ENCODE measurements around the gene ACTN3.
"Not testable (repeated sequence)": the region's sequence is repeated elsewhere in the genome, so short reads cannot be mapped to it uniquely, and the experiment has no call there.

Gene ACTN3

DNA sequence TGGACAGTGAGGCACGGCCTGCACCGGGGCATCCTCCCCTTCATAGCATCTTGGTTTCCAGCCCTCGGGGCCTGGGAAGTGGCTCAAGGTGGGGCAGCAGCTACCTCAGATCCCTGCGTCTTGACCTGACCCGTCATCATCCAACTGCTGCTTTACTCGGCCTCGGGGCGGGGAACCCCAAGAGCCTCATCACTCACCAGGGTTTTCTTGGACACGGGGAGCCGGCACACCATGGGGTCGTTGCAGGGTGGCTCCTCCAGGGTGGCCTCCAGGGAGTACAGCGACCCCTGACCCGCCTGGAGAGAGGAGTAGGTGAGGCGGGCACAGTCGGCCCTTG, 21.1 kb downstream of the ACTN3 start:
- DNase-seq: no peak

DNA sequence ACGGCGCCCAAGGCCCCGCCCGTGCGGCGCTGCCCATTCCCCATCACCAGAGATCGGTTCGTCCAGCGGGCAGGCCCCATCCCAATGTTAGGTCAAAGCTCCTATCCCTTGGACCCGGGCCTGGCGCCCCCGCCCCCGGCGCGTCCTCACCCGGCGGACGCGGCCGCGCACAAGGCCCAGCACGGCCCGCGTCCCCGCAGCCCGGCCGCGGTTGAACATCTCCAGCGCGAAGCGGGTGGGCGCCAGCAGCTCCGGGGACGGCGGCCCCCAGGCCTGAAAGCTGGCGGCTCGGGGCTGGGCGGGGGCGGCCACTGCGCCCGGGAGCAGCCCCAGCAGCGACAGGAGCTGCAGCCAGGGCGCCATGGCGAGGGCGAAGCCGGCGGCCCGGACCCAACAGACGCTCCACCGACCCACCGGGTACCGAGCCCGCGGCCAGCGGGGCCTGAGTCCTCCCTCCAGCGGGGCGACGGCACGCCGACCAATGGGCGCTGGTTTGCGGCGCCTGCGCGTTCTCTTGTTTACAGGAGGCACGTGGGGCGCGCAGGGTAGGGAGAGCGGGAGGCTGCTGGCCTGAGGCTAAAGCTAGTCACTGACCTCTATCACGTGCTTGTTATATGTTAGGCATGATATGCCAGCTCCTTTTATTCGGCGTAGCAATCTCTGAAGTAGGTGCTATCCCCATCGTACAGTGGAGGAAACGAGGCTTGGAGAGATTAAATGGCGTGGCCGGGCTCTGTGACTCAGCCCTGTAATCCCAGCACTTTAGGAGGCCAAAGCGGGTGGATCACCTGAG, 21.6 kb downstream of the ACTN3 start, which contains the start of gene CTSF:
TSS of gene CTSF (minus strand) at position 483 of the 793 bp plus-strand sequence. CDS start at position 363, 120 bp downstream.
- DNase-seq: peak; percentile 94

DNA sequence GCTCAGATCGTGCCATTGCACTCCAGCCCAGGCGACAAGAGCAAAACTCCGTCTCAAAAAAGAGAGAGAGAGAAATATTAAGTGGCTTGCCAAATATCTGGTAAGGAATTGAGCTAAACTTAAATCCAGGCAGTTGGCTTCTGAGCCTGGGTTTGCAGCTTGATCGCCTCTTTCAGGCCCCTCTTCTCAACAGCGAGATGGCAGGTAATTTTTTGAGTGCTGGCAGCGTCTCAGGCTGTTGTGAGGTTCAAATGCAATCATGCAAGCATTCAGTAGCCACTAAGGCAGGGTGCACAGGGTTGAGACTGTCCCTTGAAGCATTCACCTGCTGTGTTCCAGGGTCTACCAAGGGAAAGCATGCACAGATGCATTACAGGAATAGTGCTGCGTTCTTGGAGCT, 22.4 kb downstream of the ACTN3 start:
- DNase-seq: no peak

DNA sequence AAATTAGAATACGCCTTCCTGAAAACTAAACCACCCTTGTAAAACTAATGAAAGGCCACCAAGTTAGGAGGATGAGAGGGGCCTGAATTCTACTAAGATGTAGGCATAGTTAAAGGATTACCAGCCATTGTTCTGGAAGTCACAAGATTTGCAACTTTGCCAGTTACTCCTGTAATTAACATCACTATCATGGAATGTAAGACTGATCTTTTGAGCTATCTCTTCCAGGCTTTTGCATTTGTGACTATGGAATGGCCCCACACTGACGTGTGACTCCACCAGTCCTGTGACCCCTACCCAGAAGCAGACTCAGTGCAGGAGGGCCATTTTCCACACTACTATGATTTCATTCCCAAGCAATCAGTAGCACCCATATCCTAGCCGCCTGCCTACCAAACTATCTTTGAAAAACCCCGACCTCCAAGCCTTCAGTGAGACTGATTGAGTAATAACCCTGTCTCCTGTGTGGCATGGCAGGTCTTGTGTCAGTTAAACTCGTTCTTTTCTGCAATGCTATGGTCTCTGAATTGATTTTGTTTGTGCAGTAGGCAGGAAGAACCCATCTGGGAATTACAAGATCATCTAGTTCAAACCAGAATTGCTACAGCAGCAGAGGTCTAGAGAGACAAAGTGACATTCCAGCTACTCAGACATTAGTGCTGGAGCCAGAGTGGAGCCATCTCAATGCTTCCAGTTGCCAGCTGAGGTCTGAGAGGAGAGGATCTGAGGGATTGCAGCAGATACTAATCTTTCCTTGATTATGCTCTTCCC, 23.6 kb downstream of the ACTN3 start:
- DNase-seq: peak; percentile 30

DNA sequence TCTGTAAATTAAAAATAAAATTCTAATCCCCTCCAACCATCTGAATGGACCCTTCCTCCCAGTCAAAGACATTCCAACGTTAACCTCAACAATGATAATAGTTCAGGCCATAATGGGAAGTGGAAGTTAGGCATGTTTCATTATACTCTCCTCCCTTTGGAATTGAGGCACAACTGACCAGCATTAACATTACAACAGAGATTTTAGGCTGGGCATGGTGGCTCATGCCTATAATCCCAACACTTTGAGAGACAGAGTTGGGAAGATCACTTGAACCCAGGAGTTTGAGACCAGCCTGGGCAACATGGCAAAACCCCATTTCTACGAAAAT, 24.1 kb downstream of the ACTN3 start:
- DNase-seq: no peak

DNA sequence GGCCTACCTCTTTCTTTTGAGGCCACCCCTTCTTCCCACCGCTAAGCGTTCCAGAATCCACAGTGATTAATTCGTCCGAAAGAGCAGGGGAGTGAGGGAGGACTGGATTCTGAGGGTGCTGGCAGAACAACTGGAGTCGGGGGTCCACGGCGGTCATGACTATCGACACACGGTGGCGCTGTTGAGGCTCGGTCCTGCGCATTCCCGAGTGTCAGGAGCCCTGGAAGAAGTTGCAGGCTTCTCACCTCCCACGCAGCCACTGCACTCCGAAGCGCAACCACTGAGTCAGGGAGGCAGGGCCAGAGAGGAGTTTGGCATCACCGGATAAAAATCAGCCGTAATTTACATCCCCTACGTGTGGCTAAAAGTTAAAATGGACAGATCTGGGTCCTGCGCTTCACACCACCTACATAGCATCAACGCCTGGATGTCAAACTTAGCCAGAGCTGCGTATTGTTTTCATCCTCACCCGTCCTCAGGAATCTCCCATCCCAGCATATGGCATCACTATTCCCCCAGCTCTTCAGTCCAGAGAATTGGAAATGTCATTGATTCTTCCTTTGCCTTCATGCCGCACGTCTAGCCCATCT, 32.4 kb downstream of the ACTN3 start:
- DNase-seq: peak; percentile 91

DNA sequence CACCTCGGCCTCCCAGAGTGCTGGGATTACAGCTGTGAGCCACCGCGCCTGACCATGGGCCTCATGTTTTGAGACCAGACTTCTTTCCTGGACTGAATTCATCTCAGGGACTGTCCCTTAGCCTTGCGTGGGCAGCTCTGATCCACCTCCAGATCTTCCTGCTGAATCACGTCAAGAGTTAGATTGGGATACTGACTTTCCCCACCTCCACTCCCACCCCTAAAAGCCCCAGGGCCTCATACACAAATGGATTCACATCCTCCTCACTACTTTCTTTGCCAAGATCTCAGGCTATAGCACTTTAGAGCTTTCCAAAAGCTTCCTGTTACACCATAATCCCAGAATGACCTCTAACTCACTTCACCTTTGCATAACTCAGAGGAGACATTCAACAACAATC, 34.1 kb downstream of the ACTN3 start:
- no peak for DNase-seq

DNA sequence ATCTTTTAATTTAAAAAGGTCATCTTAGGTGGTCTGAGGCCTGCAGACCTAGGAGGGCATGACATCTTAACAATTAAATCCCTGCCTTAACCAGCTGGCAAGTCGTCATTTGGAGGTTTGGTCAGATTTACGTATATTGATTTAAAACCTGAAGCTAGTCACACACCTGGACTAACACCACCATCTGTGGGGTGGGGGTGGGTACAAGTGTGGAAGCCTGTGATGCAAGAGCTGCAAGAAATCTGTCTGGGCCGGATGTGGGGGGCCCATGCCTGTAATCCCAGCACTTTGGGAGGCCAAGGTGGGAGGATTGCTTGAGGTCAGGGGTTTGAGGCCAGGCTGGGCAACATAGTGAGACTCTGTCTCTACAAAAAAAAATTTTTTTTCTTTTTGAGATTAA, 34.6 kb downstream of the ACTN3 start:
- no peak for DNase-seq

DNA sequence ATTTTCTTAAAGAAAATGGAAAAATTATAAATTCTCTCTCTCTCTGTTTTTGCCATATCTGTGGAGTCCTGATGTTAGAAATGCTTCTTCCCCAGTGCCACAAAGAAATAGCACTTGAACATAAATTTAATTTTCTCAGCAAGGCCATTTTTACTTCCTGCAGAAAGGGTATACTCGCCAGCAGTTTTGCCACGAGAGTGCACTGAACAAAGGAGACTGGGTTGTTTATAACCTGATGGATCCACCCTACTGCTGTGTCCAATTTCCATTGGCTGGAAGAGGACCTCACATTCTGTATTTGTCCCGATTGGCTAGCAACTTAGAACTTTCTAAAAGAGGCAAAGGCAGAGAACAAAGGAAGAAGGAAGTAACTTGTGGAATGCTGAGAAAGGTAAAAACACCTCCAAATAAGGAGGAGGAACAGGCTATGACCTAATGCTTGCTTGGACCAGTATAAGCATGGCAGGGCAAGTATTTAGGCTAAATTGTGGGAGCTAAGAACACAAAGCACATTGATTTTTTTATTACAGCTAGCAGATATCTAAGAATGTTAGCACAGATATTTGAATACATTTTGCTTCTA, 36.0 kb downstream of the ACTN3 start:
- not testable (repeated sequence) for DNase-seq

DNA sequence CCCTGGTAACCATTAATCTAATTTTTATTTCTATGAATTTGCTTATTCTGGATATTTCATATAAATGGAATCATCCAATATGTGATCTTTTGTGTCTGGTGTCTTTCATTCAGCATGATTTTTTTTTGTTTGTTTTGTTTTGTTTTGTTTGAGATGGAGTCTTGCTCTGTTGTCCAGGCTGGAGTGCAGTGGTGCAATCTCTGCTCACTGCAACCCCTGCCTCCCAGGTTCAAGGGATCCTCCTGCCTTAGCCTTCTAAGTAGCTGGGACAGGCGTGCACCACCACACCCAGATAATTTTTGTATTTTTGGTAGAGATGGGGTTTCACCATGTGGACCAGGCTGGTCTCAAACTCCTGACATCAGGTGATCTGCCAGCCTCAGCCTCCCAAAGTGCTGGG, 38.7 kb downstream of the ACTN3 start:
- DNase-seq: not testable (repeated sequence)

DNA sequence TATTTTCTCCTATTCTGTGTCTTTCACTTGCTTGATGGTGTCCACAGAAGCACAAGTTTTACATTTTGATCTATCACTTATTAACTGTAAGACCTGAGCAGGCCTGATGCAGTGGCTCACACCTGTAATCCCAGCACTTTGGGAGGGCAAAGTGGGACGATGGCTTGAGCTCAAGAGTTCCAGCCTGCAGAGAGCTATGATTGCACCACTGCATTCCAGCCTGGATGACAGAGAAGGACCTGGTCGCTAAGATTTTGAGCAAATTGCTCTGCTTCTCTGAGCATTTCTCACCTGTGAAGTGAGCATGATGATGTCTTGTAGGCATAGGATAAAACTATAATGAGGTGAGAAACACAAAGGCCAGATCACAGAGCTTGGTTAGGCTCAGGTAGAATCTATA, 39.4 kb downstream of the ACTN3 start:
- DNase-seq: no peak

DNA sequence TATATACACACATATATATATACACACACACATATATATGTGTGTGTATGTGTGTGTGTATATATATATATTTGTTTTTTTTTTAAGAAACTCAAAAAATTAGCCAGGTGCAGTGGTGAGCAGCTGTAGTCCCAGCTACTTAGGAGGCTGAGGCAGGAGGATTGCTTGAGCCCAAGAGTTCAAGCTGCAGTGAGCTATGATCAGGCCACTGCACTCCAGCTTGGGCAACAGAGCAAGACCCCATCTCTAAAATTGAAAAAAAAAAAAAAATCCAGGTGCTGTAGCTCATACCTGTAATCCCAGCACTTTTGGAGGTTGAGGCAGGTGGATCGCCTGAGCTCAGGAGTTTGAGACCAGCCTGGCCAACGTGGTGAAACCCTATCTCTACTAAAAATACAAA, 42.6 kb downstream of the ACTN3 start:
- not testable (repeated sequence) for DNase-seq

DNA sequence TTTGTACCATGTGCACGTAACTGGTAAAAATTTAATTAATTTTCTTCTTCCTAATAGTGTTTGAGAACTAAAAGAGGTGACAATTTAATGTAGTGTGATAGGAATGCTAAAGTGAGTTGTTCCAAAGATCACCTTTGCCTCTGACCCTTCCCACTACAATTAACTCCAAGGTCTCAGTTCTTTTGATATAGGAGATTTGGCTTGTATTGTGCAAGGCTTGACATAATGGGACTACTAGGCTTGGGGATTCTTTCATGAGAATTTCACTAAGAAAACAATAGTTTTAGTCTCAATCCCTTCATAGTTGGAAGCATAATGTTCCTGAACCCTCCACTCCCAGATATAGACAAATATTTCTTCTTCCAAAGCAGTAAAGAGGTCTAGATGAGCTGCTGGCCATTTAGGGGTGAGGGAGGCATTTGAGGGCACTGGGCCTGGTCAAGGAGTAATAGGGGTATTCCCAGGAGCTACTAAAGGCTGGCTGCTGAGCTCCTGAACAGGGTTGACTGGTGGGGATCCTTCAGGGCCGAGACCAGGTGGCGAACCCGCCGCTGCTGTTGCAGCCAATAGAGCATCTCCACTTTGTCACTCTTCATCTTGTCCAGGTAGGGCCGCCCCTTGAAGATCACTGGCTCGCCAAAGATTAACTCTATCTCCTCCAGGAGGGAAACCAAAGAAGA, 43.4 kb downstream of the ACTN3 start:
- DNase-seq: no peak

DNA sequence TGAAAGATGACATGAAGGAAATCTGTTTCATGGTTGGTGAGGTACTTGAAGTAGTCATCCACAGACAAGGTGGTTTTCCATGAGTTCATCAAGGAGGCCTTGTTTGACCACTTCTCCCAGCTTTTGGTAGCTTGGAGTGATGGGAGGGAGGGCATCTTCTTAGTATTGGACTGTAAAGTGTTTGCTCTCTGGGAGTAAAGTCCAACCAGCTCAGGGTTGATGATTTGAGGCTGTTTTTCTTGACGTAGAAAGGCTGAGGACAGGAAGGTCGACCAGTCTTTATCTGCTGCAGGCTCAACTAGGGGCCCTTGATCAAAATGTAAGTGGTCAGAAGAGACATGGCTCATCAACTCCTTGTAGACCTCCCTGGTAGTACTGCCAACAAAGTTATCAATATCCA, 44.5 kb downstream of the ACTN3 start:
- no peak for DNase-seq

DNA sequence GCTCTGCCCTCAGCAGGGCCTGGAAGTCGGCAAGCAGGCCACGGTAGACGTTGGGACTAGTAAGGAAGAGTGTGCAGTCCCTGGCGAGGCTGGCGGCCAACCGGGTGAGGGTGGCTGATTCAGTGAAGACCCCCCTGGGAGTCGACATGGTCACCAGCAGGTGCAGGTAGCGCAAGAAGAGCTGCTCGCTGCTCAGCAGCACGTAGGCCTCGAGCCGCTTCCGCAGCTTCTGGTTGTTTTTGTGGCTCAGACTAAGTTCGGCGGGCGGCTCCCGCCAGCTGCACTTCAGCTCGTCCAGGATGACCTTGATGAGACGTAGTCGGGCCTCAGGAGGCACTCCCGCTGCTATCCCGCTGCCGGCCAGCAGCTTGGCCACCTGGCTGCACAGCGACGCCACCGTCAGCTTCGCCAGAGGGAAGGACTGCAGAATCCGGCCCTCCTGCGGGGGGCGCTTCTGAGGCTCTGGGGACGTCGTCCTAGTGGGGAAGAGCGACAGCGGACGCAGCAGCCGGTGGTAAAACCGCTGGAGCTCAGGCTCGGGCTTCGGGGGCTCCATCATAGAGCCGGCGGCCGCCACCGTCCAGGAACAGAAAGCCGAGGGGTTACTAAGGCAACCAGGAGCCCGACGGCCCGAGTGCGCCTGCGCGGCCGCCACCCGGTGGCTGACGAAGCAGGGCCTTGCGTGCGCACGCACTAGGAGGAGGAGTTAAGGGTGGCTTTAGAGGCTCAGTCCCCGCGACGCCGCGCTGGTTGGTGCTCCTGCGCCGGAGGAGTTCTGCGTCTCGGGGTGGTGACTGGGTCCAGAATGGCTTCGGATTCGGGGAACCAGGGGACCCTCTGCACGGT, 46.0 kb downstream of the ACTN3 start, which contains the start of the genes CCDC87 and CCS:
TSS of gene CCDC87 (minus strand) at position 607 of the 846 bp plus-strand sequence. CDS start at position 559, 48 bp downstream.
TSS of gene CCS (plus strand) at position 729 of the 846 bp plus-strand sequence. CDS start at position 806, 77 bp downstream.
- peak; percentile 97 for DNase-seq

DNA sequence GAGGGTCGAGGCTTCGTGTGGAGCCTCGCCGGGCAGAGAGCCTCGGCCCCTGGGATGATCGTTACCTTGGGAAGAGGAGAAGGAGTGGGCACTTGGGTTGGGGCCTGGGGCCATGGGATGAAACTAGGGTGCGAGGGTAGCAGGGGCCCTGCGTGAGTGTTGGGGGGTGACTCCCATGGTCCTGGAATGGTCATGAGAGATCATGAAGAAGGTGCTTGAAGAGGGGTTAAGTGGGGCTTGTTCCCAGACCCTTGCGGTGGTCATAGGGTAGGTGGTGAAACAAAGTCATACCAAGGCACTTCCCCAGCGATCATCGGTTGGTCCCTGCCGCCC, 46.6 kb downstream of the ACTN3 start:
- DNase-seq: no peak

DNA sequence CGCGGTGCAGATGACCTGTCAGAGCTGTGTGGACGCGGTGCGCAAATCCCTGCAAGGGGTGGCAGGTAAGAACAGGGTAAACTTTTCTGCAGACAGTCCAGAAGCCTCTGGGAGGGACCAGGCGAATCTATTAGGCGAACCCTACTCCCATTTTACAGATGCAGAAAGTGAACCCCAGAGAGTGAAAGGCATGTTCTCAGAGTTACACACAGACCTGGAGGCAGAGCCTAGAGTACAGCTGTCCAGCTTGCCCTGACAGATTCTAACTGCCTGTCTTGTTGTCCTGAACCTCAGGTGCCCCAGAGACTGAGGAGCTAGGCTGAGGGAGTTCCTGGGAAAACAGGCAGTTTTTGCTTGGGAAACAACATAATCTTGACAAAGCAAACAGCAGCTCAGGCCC, 46.9 kb downstream of the ACTN3 start:
- no peak for DNase-seq

DNA sequence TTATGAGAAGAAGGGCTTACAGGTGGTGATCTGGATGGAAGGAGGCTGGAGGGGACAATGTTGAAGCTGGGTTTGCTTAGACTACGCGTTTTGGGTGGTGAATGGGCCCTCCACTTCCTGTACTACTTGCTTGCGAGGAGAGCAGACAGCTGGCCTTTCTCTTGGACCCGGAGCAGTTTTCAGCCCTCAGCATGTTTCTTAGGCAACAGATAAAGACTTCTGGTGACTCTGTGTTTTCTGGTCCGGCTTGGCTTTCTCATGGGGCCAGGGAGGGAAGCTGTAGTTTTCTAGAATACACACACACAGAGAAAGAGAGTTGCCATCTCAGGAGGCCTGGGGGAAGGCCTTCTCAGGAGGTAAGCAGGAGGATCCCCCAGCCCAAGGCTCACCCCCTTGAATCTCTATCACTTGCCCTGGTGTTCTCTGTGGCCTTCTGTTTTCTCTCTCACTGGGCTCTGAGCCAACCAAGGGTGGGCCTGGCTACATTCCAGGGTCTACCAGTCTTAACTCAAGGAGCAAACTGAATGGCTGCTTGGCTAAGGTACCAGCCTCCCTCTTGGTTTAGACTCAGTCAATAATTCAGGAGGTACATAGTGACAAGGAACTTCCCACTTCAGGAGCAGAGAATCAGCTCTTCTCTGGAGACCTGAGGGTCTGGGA, 48.7 kb downstream of the ACTN3 start:
- no peak for DNase-seq

DNA sequence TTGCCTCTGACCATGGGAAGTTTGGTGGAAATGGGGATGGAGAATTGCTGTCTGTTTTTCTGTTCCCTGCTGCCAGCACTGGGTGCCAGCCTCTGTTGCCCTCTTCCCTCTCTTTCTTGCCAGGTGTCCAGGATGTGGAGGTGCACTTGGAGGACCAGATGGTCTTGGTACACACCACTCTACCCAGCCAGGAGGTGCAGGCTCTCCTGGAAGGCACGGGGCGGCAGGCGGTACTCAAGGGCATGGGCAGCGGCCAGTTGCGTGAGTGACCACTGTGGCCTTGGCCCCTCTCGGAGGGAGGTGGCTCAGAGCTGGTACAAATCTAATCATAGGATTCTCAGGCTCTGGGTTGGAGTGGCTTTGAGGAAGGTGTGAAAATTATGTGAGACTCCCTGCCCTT, 52.3 kb downstream of the ACTN3 start:
- DNase-seq: no peak

DNA sequence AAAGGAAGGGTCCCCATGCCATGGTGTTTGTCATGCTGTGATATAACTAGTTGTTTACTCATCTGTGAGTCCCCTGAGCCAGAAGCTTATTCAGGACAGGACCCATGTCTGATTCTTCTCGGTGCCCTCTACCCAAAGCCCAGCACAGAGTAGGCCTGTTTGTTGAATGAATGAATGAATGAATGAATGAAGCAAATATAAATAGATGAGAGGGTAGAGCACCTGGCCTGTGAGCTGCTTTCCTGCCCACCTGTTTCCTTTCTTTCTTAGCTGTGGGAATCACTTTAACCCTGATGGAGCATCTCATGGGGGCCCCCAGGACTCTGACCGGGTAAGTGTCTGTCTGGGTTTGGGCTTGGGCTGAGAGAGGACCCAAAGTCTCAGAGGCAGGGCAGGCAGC, 53.5 kb downstream of the ACTN3 start:
- no peak for DNase-seq

DNA sequence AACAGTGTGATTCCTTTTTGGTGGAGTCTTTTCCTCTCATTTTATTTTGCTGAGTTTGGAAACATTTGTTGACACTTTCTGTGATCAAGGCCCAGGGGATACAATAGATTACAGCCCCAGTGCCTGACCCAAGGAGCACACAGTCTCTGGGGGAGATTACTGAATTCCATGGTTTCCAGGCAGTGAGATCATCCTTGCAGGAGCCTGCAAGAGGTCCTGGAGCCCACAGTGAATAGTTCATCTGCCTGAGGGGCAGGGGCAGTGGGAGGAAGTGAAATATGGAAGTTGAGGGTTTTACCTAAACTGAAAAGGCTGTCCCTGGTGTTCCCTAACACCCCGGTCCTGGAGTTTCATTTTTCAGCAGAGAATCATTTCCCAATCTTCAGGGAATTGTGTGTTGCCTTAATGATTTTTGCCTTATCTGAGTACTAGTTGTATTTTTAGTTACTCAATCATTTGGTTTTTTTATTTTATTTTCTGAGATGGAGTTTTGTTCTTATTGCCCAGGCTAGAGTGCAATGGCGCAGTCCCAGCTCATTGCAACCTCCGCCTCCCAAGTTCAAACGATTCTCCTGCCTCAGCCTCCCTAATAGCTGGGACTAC, 54.0 kb downstream of the ACTN3 start:
- no peak for DNase-seq
